ENCODE results near the gene SUN2.

Gene SUN2

DNA sequence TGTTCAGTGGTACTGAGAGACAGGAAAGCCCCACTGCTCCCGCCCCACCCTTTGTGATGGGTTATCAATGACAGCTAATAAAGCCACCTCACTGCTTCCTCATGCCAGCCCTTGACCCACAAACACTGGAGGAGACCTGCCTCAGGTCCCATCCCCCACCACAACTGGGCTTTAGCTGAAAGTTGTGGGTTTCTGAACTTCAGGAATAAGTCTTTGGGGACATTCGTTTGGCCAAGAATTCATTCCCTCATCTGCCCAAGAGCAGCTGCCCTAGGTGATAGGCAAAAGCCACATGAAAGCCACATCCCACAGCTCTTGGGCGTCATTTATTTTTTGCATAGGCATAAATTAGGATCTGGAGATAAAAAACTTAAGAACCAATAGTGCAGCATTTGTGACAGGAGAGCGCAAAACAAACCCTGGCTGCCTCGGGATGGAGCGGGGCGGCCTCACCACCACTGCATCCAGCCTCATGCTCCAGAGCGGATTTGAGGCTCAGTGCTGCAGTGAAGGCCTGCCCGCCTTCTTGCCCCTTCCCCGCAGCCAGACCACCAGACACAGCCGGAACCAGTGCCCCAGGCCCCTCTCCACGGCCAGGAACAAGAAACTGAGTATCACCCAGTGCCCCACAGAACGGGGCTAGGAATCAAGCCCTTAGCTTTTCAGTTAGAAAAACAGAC, 21.2 kb downstream of the SUN2 start:
- no peak for DNase-seq

DNA sequence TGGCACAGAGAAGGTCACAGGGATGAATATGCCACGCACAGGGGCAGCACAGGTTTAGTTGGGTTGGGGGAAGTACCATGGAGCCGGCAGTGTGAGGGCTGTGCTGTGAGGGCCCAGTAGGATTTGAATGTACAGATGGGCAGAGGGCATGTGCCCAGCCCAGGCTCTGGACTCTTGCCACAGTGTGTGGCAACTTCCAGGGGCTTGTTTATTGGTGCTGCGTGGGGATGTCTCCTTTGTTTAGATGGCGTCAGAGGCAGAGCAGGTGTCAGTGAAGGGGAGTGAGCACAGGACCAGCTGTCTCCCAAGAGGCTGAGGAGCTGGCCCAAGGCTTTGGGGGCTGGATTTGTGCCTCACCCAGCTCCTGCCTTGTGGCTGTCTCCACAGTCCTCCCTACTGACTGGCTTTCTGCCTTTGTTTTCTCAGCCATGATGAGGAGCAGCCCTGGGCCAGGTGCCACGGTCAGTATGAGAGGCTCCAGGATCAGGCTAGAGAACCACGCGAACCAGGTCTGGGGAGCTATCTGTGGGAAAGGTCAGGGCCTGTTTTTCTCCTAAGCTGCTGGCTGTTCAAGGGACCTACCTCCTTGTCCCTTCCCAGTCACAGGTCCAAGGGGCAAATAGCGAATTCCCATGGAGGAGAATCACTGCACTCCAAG, 21.9 kb downstream of the SUN2 start:
- DNase-seq = no peak

DNA sequence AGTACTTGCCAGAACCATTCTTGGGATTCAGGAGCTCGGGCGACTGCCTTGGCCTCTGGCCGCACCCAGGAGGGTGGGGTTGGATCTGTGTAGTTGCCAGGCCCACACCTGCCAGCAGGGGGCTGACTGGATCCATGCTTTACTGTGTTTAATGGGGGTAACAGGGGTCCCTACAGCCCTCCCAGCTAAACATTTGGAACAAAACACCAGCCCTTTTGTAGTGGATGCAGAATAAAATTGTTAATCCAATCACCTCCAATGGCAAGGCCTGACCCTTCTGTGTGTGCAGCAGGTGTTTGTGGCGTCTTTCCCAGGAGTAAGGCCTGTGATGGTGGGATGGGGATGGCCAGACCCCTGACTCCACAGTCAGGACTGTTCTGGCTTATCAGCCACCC, 22.5 kb downstream of the SUN2 start:
- DNase-seq = peak; percentile 28

DNA sequence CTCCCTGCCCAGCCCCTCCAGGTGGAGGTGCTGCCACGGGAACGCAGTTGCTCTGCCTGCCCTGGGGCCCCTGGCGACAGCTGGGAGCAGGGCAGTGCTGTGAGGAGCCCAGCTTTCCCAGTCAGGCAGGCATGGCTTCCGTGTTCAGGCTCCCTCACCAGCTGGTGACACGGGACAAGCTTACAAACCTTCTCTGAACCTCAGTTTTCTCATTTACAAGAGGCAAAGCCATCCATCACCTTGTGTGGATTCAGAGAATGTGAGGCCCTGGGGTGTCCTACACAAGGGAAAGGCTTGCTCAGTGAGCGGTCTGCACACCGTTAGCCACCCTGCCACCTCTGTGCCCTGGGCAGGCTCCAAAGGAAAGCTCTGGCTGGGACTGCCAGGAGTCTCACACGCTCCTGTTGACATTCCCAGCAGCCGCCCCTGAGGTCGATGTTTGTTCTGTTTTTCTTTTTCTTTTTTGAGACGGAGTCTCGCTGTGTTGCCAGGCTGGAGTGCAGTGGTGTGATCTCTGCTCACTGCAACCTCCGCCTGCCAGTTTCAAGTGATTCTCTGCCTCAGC, 23.5 kb downstream of the SUN2 start:
- no peak for DNase-seq

DNA sequence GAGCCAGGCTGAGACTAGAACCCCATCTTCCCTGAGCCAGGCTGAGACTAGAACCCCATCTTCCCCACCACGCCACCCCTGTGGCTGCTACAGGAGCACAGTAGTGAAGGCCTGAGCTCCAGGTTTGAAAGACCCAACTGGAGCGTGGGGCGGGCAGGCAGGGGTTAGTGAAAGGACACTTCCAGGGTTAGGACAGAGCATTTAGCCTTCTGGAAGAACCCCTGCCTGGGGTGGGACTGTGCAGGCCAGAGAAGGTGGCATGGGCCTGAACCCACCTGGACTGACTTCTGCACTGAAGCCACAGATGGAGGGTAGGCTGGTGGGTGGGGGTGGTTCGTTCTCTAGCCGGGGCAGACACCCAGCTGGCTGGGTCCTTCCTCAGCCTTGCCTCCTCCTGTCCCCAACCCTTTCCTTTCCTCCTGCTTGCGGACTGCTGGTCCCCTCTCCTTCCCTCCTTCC, 24.1 kb downstream of the SUN2 start:
- DNase-seq = no peak

DNA sequence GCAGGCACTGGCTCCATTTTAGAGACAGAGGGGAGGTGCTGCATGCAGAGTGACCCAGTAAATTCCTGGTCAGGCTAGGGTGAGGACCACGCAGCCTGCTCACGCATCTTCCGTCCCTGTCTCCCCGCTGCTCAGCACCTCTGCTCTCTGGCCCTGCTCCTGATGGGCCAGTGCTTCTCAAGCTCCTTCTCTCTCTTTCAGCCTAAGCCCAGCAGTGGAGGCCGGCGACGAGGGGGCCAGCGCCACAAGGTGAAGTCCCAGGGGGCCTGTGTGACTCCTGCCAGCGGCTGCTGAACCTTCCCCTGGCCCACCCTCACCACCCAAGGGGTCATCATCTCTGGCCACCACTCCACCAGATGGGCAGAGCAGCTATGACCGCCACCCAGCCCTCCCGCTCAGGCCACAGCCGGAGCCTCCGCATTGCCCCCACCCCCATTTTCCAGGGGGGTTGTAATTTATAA, 25.4 kb downstream of the SUN2 start:
- DNase-seq = no peak

DNA sequence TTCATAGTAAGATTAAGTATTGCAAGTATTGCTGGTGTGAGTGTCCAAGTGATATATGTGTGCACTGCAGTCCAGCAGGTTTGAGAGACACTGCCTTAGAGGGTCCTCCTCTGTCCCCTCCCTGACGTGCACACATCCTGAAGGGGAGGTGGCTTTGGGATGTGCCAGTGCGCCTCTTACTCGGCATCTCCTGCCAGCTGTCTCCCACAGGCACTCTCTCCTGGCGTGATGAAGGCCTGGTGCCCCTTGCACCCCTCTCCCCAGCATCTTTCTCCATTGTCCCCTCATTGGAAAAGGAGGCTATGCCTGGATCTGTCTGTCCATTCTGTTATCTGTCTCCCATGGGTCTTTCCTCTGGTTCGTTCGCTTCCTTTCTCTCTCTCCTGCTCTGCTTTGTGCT, 25.9 kb downstream of the SUN2 start:
- DNase-seq = no peak

DNA sequence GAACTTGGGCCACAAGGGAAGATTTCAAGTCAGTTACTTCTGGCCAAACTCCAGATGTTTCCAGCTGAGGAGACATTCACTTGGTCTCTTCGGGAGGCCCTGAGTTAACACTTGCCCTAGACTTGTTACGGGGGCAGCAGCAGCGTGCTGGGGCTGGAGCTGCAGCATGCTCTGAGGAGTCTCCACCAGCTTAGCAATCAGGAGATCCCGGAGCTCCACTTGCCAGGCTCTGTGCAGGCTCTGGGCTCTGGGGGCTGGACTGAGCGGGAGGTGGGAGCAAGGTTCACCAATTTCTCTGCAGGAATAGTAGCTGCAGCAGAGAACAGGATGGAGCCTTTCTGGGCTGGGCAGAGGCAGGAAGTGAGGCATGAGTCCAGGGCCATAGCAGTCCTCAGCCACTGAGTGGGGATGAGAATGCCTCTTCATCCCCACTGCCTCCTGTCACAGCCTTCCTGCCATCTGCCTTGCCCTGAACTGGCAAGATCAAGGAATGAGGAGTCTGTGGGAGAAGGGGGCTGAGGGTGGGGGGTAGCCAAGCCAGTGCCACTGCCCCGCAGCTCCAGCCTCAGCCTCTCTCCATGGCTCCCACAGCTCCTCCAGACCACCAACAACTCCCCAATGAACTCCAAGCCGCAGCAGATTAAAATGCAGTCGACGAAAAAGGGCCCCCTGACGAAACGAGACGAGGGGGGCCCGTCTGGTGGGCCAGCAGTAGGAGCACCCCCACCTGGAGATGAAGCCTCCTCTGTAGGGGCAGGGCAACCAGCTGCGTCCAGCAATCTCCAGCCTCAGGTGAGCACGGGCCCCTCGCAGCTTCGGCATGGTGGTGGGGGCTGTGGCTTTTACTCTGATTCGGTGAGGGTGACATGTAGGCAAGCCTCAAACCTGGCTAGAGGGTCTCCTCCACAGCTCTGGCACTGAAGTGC, 26.7 kb downstream of the SUN2 start:
- DNase-seq = peak; percentile 18

DNA sequence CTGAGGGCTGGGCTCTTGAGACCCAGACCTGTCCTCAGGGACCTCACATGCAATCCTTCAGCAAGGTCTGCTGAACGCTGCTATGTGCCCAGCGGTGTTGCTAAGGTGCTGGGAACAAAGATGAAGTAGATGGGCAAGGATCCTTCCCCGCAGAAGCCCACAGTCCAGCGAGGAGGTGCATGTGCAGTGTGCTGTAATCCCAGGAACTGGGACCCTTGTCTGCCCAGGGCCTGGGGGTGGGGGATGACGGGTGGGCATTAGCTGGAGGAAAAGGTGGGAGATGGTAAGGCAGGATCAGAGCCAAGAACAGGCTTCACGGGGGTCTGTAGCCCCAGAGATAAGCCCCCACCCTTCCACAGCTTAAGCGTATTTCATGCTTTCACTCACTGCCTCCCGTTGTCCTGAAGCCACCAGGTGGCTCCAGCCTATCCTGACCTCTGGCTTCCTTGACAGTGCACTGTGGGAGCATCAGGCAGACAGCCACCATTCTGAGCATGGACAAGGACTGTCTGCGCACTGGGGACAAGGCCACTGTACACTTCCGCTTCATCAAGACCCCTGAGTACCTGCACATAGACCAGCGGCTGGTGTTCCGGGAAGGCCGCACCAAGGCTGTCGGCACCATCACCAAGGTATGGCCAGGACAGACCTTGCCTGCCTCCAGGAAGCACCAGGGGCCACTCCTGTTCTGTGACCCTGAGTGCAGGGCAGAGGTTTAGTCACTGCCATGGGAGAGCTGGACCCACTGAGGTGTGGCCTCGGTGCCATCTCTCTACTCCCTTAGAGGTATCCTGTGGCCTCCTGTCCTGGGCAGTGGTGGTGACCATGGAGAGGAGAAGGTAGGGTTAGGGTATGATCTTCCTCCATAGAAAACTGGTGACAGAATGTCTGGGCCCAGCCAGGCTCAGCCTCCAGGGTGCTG, 28.0 kb downstream of the SUN2 start:
- DNase-seq = no peak

DNA sequence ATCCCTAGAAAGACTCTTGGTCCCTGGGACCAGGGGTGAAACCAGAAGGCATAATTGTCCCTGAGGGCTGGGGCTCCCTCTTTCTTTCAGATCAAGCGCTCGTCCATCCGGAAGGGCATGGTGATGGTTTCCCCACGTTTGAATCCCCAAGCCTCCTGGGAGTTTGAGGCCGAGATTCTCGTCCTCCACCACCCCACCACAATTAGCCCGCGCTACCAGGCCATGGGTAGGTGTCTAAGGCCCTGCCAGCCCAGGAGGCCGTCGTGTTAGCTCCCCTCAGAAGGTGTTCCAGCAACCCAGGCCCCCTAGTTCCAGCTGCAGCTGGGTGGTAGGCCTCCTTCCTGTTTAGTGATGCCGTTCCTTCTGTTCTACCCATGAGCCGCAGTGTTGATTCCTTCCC, 28.7 kb downstream of the SUN2 start:
- no peak for DNase-seq

DNA sequence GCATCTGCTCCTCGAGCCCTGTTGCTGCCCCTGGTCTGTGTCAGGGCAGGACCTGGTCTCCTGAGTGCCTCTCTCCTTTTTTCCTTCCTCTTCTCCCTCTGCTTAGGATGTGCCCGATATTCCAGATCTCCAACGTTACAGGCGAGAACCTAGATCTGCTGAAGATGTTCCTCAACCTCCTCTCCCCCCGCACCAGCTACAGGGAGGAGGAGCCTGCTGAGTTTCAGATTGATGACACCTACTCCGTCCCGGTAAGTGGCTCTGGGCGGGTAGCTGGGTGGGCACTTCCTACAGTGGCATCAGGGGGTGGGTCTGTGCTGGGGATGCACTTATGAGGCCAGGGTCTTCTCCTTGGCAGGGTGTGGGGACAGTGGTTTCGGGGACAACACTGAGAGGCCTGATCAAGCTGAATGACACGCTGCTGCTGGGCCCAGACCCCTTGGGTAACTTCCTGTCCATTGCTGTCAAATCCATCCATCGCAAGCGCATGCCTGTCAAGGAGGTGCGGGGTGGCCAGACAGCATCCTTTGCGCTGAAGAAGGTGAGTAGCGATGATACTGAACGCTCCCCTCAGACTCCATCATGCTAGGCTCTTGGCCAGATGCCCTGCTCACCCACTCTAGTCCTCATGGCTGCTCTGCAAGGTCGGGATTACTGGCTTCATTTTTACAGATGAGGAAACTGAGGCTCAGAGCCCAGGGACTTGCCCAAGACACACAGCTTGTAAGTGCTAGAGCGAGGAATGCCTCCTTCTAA, 29.7 kb downstream of the SUN2 start:
- no peak for DNase-seq

DNA sequence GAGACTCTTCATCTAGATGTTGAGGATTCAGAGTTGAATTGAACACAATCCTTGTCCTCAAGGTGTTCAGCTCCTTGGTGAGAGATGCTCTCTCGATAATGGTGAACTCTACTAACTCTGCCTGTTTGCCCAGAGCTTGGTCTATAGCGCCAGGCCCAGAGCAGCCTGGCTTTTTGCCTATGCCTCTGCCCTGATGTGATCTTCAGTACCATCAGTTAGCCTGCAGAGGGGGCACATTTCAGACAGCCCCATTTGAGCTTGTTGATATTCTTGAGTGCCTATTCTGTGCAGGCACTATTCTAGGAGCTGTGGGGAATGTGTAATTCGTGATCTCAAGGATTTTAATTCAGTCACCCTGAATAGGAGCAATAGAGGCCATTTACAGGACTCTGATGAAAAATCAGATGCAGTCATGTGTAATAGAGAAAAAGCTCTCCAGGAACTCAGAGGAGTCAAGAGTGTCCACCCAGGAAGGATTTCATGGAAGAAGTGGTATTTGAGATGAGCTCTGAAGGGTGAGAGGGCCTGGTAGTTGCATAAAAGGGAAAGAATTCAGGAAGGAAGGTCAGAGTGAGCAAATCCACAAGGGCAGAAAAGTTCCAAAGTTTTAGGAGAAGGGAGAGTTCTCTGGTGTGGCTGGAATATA, 30.7 kb downstream of the SUN2 start:
- DNase-seq = peak; percentile 49

DNA sequence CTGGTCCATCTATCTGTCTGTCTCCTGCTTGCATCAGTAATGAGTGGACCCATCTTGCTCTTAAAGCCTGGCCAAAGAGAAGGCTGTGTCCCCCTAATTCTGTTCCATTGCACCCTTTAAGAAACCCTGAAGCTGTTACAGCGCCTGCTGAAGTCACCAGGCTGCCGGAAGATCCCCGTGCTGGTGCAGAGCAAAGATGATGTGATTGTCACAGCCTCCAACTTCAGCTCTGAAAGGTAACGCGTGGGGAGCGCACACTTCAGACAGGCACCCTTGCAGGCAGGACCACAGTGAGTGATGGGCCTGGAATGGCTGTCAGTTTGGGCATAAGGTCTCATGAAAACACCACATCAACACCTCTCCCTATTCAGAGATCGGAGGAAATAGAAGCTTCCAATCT, 31.6 kb downstream of the SUN2 start:
- DNase-seq = no peak

DNA sequence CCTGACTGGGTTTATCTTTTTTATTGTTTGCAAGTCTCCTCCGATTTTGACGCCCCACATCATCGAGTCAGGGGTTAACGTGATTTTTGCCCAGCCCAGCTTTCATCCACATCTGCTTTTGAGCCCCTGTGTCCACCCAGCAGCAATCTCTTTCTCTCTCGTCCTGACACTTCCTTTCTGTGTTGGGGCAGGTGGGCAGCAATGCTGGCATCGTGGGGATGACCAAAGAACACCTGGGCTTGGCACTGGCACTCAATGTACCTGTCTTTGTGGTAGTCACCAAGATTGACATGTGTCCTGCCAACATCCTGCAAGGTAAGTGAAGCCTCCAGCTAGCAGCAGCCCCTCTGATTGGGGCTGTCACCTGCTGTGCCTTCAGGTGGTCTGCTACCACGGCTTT, 34.2 kb downstream of the SUN2 start:
- no peak for DNase-seq

DNA sequence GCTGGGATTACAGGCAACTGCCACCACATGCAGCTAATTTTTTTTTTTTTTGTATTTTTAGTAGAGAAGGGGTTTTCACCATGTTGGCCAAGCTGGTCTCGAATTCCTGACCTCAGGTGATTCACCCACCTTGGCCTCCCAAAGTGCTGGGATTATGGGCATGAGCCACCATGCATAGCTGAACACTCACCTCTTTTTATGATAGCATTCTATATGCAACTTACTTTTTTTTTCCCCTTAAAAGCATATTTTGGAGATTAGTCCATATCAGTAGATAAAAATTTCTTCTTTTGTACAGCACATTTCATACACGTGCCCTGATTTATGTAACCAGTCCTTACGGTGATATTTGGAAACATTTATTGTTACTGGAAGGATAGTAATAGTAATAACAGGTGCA, 35.4 kb downstream of the SUN2 start:
- DNase-seq = no peak

DNA sequence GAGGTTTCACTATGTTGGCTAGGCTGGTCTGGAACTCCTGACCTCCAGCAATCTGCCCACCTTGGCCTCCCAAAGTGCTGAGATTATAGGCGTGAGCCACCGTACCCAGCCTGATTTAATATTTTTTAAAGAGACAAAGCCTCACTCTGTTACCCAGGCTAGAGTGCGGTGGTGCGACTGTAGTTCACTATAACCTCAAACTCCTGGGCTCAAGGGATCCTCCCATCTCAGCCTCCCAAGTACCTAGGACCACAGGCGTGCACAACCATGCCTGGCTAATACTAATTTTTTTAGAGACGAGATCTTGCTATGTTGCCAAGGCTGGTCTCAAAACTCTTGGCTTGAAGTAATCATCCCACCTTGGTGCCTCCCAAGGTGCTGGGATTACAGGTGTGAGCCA, 36.6 kb downstream of the SUN2 start:
- no peak for DNase-seq

DNA sequence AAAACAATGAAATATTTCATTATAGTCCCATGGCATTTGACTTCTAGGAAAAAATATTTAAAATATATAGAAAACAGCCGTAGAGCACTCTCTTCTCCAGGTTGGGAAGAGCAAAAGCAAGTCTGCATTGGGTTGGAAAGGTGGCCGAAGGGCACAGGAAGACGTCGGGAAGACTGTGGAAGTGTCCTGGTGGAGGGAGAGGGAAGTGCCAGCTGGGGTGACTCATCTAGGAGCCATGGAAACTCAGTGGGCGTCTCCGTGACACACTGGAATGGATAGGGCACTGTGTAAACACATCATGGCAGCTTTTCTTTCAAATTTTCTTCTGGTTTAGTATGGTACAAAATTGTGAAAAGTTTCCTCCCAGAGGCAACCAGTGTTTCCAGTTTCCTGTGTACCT, 37.4 kb downstream of the SUN2 start:
- DNase-seq = peak; percentile 85

DNA sequence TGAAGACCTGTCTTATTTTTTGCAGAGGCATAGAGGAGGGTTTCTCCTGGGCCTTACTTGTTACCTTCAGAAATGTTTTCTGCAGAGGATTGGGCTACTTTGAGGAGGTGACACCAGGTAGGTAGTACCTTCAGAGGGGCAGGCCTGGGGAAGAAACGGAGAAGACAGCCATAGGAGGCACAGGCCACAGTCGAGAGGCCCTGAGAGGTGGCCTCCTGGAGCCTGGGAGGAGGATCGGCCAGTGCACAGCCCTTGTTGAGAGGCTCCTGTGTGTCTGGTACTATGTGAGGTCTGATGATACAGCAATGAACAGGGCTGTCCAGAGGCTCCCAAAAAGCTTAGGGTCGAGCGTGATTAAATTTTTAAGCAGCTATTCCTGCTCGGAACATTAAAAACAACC, 38.6 kb downstream of the SUN2 start:
- DNase-seq = no peak

DNA sequence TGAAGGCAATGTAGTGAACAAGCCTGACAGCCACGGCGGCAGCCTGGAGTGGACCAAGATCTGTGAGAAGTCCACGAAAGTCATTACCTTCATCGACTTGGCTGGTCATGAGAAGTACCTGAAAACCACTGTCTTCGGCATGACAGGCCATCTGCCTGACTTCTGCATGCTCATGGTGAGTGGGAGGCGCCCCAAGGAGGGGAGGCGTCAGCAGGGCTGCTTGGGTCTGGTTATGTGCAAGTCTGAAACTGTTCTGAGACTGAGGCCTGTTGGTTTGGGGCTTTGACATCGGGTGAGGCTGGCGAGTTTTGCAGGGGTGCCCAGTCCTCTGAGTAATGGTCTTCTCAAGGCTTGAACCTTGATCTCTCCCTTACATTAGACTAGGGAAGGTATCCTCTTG, 39.0 kb downstream of the SUN2 start:
- no peak for DNase-seq

DNA sequence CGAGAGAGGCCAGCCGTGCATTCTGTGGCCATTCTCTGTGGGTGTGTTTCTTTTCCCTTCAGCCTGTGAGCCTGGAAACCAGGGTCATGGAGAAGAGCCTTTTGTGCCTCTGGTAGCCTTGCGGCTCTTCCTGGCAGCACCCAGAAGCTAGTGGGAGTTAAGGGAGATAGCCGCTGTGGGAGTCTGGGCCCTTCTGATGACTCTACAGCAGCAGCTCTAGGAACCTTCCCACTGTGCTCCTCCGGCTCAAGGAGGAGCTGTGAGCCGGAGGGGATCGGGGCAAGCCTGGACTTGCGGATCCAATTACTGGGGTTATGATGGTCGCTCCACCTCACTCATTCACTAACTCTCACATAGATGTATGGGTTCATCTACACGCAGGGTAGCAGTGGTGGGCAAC, 39.5 kb downstream of the SUN2 start:
- no peak for DNase-seq

DNA sequence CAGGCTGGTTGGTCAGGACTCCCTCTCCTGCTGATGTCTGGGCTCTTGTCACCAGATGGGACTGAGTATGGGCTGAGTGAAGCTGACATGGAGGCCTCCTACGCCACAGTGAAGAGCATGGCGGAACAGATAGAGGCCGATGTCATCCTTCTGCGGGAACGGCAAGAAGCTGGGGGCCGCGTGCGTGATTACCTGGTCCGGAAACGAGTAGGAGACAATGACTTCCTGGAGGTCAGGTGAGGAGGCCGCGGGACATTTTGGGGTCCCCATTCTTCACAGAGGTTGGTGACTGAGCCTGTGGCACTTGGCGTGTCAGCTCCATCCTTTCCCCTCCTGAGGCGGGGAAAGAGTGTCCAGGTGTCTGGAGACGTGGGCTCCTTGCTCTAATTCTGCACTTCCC, 39.9 kb downstream of the SUN2 start:
- no peak for DNase-seq
